GM21447 (cell line): Measurements from ENCODE around the gene FAM72B.
"Not testable (repeated sequence)": the region's sequence is repeated elsewhere in the genome, so short reads cannot be mapped to it uniquely, and the experiment has no call there.

ENCODE experiments used
- ATAC-seq: cut with Tn5 transposase; IDR thresholded peaks from one replicate; pipeline ENCODE4 v1.9.1; 2021; ENCODE audit not compliant: unreplicated experiment

The FAM72B gene

GRCh38 chr1:121184290-121185127 is at the start of gene FAM72B, which contains the start of gene SRGAP2C:
Gene FAM72B (minus strand): TSS chr1:121184340. CDS start chr1:121183489, 851 bp downstream.
Gene SRGAP2C (plus strand): TSS chr1:121184975. CDS start chr1:121187447, 2,472 bp downstream.
- peak; percentile 85 for ATAC-seq

- ATAC-seq, result peak; percentile 75
Observed at GRCh38 chr1:121232445-121233125, 48.4 kb upstream of the FAM72B start.

GRCh38 chr1:121230636-121231035 is 46.5 kb upstream of the FAM72B start:
- ATAC-seq, result not testable (repeated sequence)

GRCh38 chr1:121227544-121228330 is 43.6 kb upstream of the FAM72B start:
- ATAC-seq, result not testable (repeated sequence)

GRCh38 chr1:121226925-121227324 is 42.8 kb upstream of the FAM72B start:
- not testable (repeated sequence) for ATAC-seq

GRCh38 chr1:121226295-121226904 is 42.3 kb upstream of the FAM72B start:
- not testable (repeated sequence) for ATAC-seq

GRCh38 chr1:121224714-121225113 is 40.6 kb upstream of the FAM72B start:
- ATAC-seq, result peak; percentile 97

GRCh38 chr1:121221770-121222169 is 37.6 kb upstream of the FAM72B start:
- peak; percentile 61 for ATAC-seq

- ATAC-seq, result not testable (repeated sequence)
Observed at GRCh38 chr1:121216676-121217075, 32.5 kb upstream of the FAM72B start.

GRCh38 chr1:121215699-121216417 is 31.7 kb upstream of the FAM72B start:
- not testable (repeated sequence) for ATAC-seq

GRCh38 chr1:121214544-121215156 is 30.5 kb upstream of the FAM72B start:
- ATAC-seq, result not testable (repeated sequence)

- ATAC-seq, result not testable (repeated sequence)
Observed at GRCh38 chr1:121213491-121213890, 29.4 kb upstream of the FAM72B start.

GRCh38 chr1:121210778-121211177 is 26.6 kb upstream of the FAM72B start:
- not testable (repeated sequence) for ATAC-seq

GRCh38 chr1:121208375-121208774 is 24.2 kb upstream of the FAM72B start:
- not testable (repeated sequence) for ATAC-seq

- not testable (repeated sequence) for ATAC-seq
Observed at GRCh38 chr1:121207328-121207727, 23.2 kb upstream of the FAM72B start.

GRCh38 chr1:121205786-121206711 is 21.9 kb upstream of the FAM72B start:
- ATAC-seq, result not testable (repeated sequence)

- not testable (repeated sequence) for ATAC-seq
Observed at GRCh38 chr1:121202986-121203385, 18.8 kb upstream of the FAM72B start.
